Astrocyte (in vitro differentiated cells and primary cell): Measurements from ENCODE around the gene HLX.
A peak's percentile ranks its signal among the peaks of the same experiment; 100 is the strongest.

Experiments
- CTCF ChIP-seq: IDR thresholded peaks from 2 replicates; pipeline ENCODE4 v1.5.1; 2011; ENCODE audit warnings: low read depth, mild to moderate bottlenecking, inconsistent platforms, low read length, moderate library complexity; ENCODE audit not compliant: insufficient read depth
- EZH2 ChIP-seq: IDR thresholded peaks from 2 replicates; pipeline ENCODE4 v1.6.1; 2012; ENCODE audit warnings: mild to moderate bottlenecking, low read length, inconsistent platforms; ENCODE audit not compliant: insufficient read depth

- TF ChIP-seq CTCF (no peak), EZH2 (peak; percentile 46)
These were observed 10.6 kb downstream of the HLX start for GRCh38 chr1:220889848-220890287.
